ENCODE results near the gene PLPP3. TPM values are rescaled to one million over a fixed set of nuclear protein-coding genes. Genes with fewer than 3 reads are reported as not detected.

PLPP3 gene
- total RNA-seq, 6 experiments from 2014 or later: 47.8 to 118 (median 65.8) TPM

GRCh38 chr1:56506951-56507491, 72.3 kb downstream of the PLPP3 start:
- Histone ChIP-seq H3K9me3 (no peaks in the 10 kb centered on the region), H3K4me1 (peaks cover 0 to 67% (median 28%) of the 10 kb centered on the region in 4 donors), H3K27me3 (no peaks in the 10 kb centered on the region), H3K27ac (peak overlapping the region; percentile 75 to 87 (median 76)), H3K36me3 (peaks cover 0 to 35% (median 14%) of the 10 kb centered on the region in 4 donors), H3K4me3 (no peak overlapping the region)
- no peak for TF ChIP-seq POLR2A (IDR thresholded peaks at IDR 0.05)
- TF ChIP-seq, protein P1, sequence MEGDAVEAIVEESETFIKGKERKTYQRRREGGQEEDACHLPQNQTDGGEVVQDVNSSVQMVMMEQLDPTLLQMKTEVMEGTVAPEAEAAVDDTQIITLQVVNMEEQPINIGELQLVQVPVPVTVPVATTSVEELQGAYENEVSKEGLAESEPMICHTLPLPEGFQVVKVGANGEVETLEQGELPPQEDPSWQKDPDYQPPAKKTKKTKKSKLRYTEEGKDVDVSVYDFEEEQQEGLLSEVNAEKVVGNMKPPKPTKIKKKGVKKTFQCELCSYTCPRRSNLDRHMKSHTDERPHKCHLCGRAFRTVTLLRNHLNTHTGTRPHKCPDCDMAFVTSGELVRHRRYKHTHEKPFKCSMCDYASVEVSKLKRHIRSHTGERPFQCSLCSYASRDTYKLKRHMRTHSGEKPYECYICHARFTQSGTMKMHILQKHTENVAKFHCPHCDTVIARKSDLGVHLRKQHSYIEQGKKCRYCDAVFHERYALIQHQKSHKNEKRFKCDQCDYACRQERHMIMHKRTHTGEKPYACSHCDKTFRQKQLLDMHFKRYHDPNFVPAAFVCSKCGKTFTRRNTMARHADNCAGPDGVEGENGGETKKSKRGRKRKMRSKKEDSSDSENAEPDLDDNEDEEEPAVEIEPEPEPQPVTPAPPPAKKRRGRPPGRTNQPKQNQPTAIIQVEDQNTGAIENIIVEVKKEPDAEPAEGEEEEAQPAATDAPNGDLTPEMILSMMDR (IDR thresholded peaks at IDR 0.05): no peak
- intact Hi-C loops (cut with DNase I): no loop called here
- DNase-seq (no peak), ATAC-seq (no peak)
- 17% methylated on average over 2 of the region's 3 CpGs for WGBS (ENCODE audit: insufficient coverage, low coverage, low lambda C conversion rate, missing lambda C conversion rate)

- ATAC-seq (peak in 2 of 4 donors; percentile 5 to 19), DNase-seq (peak in 1 of 3 donors; percentile 35)
- intact Hi-C loops (cut with DNase I): no loop called here
- no peaks in the 10 kb centered on the region for H3K9me3 ChIP-seq
- H3K36me3 ChIP-seq: peaks cover 0 to 28% (median 10%) of the 10 kb centered on the region in 4 donors
- H3K4me3 ChIP-seq: no peak overlapping the region
- WGBS (ENCODE audit: insufficient coverage, low coverage, low lambda C conversion rate, missing lambda C conversion rate): 44% methylated on average over 14 of the region's 14 CpGs
- no peaks in the 10 kb centered on the region for H3K27me3 ChIP-seq
- TF ChIP-seq, protein P1 (IDR thresholded peaks at IDR 0.05): no peak
- TF ChIP-seq POLR2A (IDR thresholded peaks at IDR 0.05): no peak
- peaks cover 0 to 63% (median 23%) of the 10 kb centered on the region in 4 donors for H3K4me1 ChIP-seq
- peak overlapping the region; percentile 75 to 87 (median 76) for H3K27ac ChIP-seq
These were observed 73.3 kb downstream of the PLPP3 start for GRCh38 chr1:56505792-56506743.

DNA sequence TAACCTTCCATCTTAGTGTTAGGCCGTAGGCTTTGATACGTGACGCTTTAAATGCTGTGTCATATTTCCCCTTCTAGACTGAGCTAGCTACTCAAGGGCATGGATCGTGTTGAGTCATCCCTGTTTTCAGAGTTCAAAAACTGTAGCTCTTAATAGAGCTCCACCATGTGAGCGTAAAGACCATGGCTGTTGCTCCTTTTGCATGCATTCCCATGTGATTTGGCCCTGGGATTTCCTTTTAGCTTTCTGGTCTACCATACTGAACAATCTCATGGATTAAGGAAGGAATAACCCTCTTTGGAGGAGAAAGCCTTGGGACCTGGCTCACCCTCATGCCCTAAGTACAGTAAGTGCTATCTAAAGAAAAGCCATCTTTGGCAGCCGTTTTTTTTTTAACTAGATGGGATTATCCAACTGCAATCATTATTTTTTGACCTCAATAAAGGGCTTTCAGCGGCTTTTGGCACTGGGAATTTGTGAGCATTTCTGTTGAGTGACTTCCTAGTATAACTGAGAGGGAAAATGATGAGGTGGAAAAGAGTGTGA, 76.6 kb downstream of the PLPP3 start:
- Histone ChIP-seq H3K36me3 (peaks cover 0 to 21% (median 8%) of the 10 kb centered on the region in 4 donors), H3K4me1 (peaks cover 0 to 47% (median 9%) of the 10 kb centered on the region in 4 donors), H3K9me3 (no peaks in the 10 kb centered on the region), H3K27ac (no peak overlapping the region), H3K27me3 (no peaks in the 10 kb centered on the region), H3K4me3 (no peak overlapping the region)
- 73% methylated on average over 7 of the region's 7 CpGs for WGBS (ENCODE audit: insufficient coverage, low coverage, low lambda C conversion rate, missing lambda C conversion rate)
- DNase-seq: no peak
- TF ChIP-seq, protein P1 (IDR thresholded peaks at IDR 0.05): no peak
- no peak for TF ChIP-seq POLR2A (IDR thresholded peaks at IDR 0.05)
- ATAC-seq: peak; percentile 30 to 53 (median 40)
- intact Hi-C loops (cut with DNase I): no loop called here

GRCh38 chr1:56501888-56502287, 77.5 kb downstream of the PLPP3 start:
- Histone ChIP-seq H3K36me3 (peaks cover 0 to 15% (median 8%) of the 10 kb centered on the region in 4 donors), H3K27ac (peak overlapping the region in 1 of 3 donors; percentile 36), H3K4me1 (peaks cover 0 to 47% (median 9%) of the 10 kb centered on the region in 4 donors), H3K4me3 (no peak overlapping the region), H3K27me3 (no peaks in the 10 kb centered on the region), H3K9me3 (no peaks in the 10 kb centered on the region)
- peak in 3 of 4 donors; percentile 17 to 43 (median 28) for ATAC-seq
- WGBS (ENCODE audit: insufficient coverage, low coverage, low lambda C conversion rate, missing lambda C conversion rate): 35% methylated on average over 3 of the region's 3 CpGs
- no peak for DNase-seq
- TF ChIP-seq, protein P1 (IDR thresholded peaks at IDR 0.05): no peak
- no peak for TF ChIP-seq POLR2A (IDR thresholded peaks at IDR 0.05)
- intact Hi-C loops (cut with DNase I): no loop called here

Data from right lobe of liver (tissue), 6 donors.